ENCODE data around the gene TBC1D12. TPM values are rescaled to one million over a fixed set of nuclear protein-coding genes. Genes with fewer than 3 reads are reported as not detected.

TBC1D12 gene
- total and polyA plus RNA-seq, 7 donors: 5.5 to 24.4 (median 16.3) TPM

- no peak for DNase-seq
- no peak for TF ChIP-seq POLR2AphosphoS5 (IDR thresholded peaks at IDR 0.05)
- TF ChIP-seq EP300 (IDR thresholded peaks at IDR 0.05): no peak
- no peak for TF ChIP-seq POLR2A (IDR thresholded peaks at IDR 0.05)
- TF ChIP-seq CTCF (IDR thresholded peaks at IDR 0.05): no peak
- H3K36me3 ChIP-seq: no peaks in the 10 kb centered on the region
- H3K9me3 ChIP-seq: no peaks in the 10 kb centered on the region
- intact Hi-C loops (cut with DNase I): no loop called here
- H3K27ac ChIP-seq: no peak overlapping the region
- no peaks in the 10 kb centered on the region for H3K27me3 ChIP-seq
- 96 to 97% methylated on average over 3 of the region's 3 CpGs for WGBS, 2 donors
- H3K4me1 ChIP-seq: peaks cover 0 to 18% (median 5%) of the 10 kb centered on the region in 4 donors
- no peak overlapping the region for H3K4me3 ChIP-seq
These were observed 9.0 kb downstream of the TBC1D12 start for GRCh38 chr10:94411304-94411703.

GRCh38 chr10:94412449-94412848 is 10.1 kb downstream of the TBC1D12 start:
- DNase-seq: no peak
- TF ChIP-seq POLR2A (IDR thresholded peaks at IDR 0.05): no peak
- TF ChIP-seq POLR2AphosphoS5 (IDR thresholded peaks at IDR 0.05): no peak
- no peak for TF ChIP-seq EP300 (IDR thresholded peaks at IDR 0.05)
- TF ChIP-seq CTCF (IDR thresholded peaks at IDR 0.05): no peak
- peaks cover 0 to 18% (median 8%) of the 10 kb centered on the region in 4 donors for H3K4me1 ChIP-seq
- 79 to 82% methylated on average over 3 of the region's 3 CpGs for WGBS, 2 donors
- H3K36me3 ChIP-seq: no peaks in the 10 kb centered on the region
- H3K27me3 ChIP-seq: no peaks in the 10 kb centered on the region
- no peak overlapping the region for H3K4me3 ChIP-seq
- no peak overlapping the region for H3K27ac ChIP-seq
- H3K9me3 ChIP-seq: no peaks in the 10 kb centered on the region
- intact Hi-C loops (cut with DNase I): no loop called here

- Histone ChIP-seq H3K27me3 (no peaks in the 10 kb centered on the region), H3K4me1 (peaks cover 0 to 18% (median 8%) of the 10 kb centered on the region in 4 donors), H3K36me3 (no peaks in the 10 kb centered on the region), H3K4me3 (no peak overlapping the region), H3K27ac (no peak overlapping the region), H3K9me3 (no peaks in the 10 kb centered on the region)
- TF ChIP-seq CTCF (IDR thresholded peaks at IDR 0.05) (no peak), EP300 (IDR thresholded peaks at IDR 0.05) (no peak), POLR2A (IDR thresholded peaks at IDR 0.05) (no peak), POLR2AphosphoS5 (IDR thresholded peaks at IDR 0.05) (no peak)
- 53 to 73% methylated on average over 1 of the region's 1 CpG for WGBS, 2 donors
- intact Hi-C loops (cut with DNase I): no loop called here
- no peak for DNase-seq
These were observed 11.0 kb downstream of the TBC1D12 start for GRCh38 chr10:94413361-94413760.

- H3K4me1 ChIP-seq: peaks cover 0 to 12% (median 3%) of the 10 kb centered on the region in 4 donors
- DNase-seq: no peak
- no peaks in the 10 kb centered on the region for H3K9me3 ChIP-seq
- no peak overlapping the region for H3K4me3 ChIP-seq
- H3K36me3 ChIP-seq: no peaks in the 10 kb centered on the region
- WGBS, 2 donors: 89 to 93% methylated on average over 3 of the region's 3 CpGs
- no peaks in the 10 kb centered on the region for H3K27me3 ChIP-seq
- intact Hi-C loops (cut with DNase I): no loop called here
- no peak for TF ChIP-seq CTCF (IDR thresholded peaks at IDR 0.05)
- no peak for TF ChIP-seq POLR2AphosphoS5 (IDR thresholded peaks at IDR 0.05)
- no peak for TF ChIP-seq EP300 (IDR thresholded peaks at IDR 0.05)
- TF ChIP-seq POLR2A (IDR thresholded peaks at IDR 0.05): no peak
- no peak overlapping the region for H3K27ac ChIP-seq
These were observed 14.6 kb downstream of the TBC1D12 start for GRCh38 chr10:94416896-94417295.

- DNase-seq: no peak
- H3K4me3 ChIP-seq: no peak overlapping the region
- no peak for TF ChIP-seq POLR2A (IDR thresholded peaks at IDR 0.05)
- no peak for TF ChIP-seq CTCF (IDR thresholded peaks at IDR 0.05)
- no peak for TF ChIP-seq EP300 (IDR thresholded peaks at IDR 0.05)
- TF ChIP-seq POLR2AphosphoS5 (IDR thresholded peaks at IDR 0.05): no peak
- WGBS, 2 donors: 86 to 91% methylated on average over 1 of the region's 1 CpG
- no peaks in the 10 kb centered on the region for H3K9me3 ChIP-seq
- intact Hi-C loops (cut with DNase I): no loop called here
- no peaks in the 10 kb centered on the region for H3K36me3 ChIP-seq
- peaks cover 0 to 12% (median 1%) of the 10 kb centered on the region in 4 donors for H3K4me1 ChIP-seq
- H3K27me3 ChIP-seq: no peaks in the 10 kb centered on the region
- H3K27ac ChIP-seq: no peak overlapping the region
These were observed 15.0 kb downstream of the TBC1D12 start for GRCh38 chr10:94417321-94417720.
